Activated CD4-positive, alpha-beta T cell treated with anti-CD3 and anti-CD28 coated beads, Interleukin-2, Interleukin-6, amounts not matched to agents 100 ng/mL and 50 ng/mL, durations not matched to agents 16 hours and 8 hours (primary cell): ENCODE results near the gene MICAL2.

Experiments
- DNase-seq: peaks from one replicate; pipeline ENCODE4 v3.0.0-alpha.2; 2020

MICAL2 gene

GRCh38 chr11:12110201-12110713 is at the start of gene MICAL2:
Gene MICAL2, plus strand, starts transcription at chr11:12110590. Its CDS starts 51,566 bp downstream, at chr11:12162156.
- peak; percentile 94 for DNase-seq

DNA sequence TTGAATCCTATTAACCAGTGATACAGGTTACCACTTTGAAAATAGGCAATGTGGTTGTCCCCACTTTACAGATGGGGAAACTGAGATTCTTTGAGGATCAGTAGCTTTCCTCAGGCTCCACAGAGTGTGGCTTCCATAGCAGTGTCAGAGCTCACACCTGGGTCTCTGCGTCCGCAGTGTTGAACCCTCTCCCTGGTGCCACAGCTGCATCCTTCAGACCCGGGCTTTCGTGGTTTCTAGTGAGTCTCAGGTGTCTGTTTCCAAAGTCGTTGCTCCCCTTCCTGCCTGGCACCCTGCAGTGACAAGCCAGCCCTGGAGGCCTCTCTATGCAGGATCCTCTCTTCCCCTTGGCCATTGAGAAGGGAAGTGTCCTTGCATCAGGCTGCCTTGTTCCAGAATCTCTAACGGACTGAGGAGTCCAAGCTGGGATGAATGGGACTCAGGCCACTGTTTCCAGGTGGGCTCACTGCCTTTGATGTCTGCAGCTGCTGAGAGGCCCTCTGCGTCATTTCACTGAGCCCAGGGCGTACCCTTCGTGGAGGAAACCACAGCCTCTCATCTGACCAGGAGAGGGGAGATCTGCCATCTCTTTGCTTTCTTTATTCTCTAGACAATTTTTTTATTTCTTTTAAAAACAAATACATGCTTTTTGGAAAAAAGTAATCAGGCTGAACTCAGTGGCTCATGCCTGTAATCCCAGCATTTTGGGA is 48.4 kb upstream of the MICAL2 start:
- DNase-seq = no peak

GRCh38 chr11:12063251-12063650 is 47.1 kb upstream of the MICAL2 start:
- no peak for DNase-seq

GRCh38 chr11:12064136-12064953 is 46.0 kb upstream of the MICAL2 start:
- no peak for DNase-seq

GRCh38 chr11:12064954-12065280 is 45.5 kb upstream of the MICAL2 start:
- DNase-seq = no peak

DNA sequence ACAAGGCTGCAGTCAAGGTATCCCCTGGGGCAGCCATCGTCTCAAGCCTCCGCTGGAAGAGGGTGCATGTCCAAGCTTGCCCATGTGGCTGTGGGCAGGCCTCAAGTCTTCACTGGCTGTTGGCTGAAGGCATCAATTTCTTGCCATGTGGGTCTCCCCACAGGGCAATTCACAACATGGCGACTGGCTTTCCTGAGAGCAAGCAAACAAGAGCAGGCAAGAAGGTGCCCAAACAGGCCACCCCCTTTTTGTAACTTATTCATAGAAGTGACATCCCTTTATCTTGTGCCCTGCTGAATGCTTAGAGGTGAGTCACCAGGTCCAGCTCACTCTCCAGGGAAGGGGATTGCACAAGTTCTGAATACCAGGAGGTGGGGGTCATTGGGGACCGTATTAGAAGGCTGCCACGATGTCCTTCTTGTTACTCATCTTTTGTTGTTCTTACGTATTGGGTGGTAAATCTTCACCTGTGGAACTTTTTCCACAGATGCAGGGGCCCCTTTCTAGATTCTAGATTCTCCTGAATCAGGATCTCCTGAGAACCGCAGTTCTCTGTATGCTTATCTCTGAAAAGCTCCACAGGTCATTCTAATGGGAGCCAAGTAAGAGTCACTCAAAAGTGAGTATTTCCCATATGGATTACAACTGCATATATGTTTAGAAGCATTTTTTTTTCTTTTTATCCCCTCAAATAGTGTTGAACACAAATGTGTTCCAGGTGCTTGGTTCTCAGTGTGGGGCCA is 44.2 kb upstream of the MICAL2 start:
- DNase-seq = no peak

DNA sequence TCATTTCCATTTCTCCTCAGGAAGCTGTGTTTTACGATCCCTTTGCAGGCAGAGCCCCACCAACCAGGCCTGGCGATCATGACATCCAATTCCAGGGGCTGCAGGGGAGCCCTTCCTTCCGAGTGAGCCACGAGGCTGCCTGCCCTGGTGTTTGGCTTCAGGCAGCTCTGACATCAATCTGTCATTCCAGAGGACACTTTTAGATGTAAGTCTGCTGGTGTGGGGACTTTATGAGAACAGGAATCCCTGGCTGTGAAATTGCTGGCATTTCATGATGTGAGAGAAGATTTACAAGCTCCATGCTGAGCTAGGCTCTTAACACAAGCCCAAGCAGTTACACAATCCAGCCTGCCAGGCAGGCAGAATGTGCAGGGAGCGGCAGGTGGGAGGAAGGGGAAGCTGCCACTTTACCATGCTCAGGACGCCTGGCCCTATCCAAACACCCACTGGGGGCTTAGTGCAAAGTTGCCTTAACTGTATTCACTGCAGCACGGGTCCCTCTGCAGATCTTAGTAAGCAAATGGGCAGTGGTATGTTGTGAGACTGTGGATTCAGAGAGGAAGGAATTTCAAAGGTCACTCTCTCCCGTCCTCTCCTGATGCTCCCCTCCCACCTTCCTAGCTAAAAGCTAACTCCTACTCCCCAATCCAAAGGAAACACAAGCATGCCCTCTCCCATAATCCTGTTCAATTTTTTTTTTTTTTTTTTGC is 43.4 kb upstream of the MICAL2 start:
- DNase-seq = no peak

DNA sequence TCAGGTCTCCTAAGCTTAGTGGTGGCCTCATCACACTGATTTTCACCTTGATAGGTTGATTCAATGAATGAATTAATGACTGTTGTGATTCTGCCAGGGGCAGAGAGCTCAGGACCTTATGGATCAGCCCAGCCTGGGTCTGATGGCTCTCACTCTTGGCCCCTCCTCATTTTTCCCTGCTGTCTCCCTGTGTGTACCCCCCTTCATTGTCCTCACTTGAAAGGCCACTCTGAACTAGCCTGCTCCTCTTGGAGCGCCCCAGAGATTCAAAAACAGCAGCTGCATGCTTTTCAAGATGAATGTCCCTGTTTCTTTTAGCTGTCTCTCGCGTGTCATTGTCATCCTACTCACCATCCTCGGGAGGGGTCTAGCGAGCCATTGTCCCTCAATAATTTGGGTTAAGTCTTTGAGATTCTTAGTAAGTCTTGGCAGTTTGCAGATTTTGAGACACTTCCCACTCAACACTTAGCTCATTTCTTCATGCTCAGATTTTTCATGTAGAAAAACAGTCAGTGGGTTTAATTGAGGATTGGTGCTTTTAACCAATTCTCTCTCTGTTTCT is 42.5 kb upstream of the MICAL2 start:
- no peak for DNase-seq

GRCh38 chr11:12069066-12069676 is 41.2 kb upstream of the MICAL2 start:
- no peak for DNase-seq

DNA sequence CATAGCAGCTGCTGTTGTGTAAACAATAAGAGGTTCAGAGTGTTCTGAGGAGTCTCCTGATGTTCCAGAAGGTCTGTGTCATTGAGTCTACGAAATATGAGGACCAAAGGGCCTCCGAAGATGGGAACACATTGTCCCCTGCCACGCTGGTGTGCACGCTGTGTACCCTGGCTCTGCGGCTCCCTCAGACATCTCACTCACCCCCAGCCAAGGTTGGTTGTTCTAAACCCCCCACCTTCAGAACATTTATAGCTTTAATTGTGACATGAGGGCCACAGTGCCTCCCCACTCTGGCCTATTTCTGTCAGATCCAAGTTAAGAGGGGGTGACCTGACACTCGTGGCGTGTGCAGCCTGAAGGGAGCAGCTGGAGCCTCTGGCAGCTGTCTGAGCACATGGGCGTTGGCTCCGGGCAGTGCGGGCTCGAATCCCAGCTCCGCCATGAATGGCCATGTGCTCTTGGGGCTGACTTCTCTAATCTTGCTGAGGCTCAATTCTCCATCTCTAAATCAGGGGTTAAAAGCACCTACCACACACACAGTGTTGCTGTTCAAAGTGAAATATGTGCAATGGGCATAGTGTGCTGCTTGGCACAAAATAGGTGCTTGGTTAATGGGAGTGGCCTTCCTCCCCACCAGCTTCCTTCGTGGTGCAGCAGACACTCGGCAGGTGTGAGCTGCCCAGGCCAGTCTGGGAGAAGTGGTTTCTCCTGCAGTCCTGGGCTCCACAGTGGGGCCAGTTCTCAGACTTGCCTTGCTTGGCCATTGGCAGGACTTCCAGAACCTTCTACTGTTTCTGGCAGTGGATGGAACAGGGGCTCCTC is 39.7 kb upstream of the MICAL2 start:
- DNase-seq = no peak

GRCh38 chr11:12071574-12071973 is 38.8 kb upstream of the MICAL2 start:
- no peak for DNase-seq

DNA sequence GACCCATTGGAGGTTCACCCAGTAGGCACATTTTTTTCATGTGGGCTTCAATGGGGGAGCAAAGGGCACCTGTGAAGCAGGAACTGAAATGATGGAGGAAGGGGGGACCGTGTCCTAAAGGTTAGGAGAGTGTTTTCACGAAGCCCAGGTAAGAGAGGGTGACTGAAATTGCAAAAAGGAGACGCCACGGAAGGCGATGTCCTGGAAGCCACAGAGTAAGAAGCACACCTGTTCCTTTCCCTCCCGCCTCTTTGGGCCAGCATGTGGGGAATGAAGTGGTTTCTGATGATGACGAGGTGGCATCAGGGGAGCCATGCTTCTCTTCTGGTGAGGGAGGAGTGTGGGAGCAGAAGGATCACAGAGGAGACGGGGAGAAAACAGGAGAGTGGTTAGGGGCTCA is 37.0 kb upstream of the MICAL2 start:
- no peak for DNase-seq

DNA sequence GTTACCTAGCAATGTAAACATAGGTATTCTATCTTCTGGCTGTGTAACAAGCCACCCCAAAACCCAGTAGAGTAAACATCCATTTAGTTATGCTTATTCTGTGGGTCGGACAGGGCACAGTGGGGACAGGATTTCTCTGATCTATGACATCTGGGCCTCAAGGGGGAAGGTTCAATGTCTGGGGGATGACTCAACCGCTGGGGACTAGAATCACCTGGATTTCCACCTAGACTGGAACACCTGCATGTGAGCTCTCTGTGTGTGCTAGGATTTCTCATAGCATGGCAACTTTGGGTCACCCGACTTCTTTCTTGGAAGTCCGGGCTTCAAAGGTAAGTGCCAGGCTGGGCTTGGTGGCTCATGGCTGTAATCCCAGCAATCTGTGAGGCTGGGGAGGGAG is 36.5 kb upstream of the MICAL2 start:
- DNase-seq = no peak

DNA sequence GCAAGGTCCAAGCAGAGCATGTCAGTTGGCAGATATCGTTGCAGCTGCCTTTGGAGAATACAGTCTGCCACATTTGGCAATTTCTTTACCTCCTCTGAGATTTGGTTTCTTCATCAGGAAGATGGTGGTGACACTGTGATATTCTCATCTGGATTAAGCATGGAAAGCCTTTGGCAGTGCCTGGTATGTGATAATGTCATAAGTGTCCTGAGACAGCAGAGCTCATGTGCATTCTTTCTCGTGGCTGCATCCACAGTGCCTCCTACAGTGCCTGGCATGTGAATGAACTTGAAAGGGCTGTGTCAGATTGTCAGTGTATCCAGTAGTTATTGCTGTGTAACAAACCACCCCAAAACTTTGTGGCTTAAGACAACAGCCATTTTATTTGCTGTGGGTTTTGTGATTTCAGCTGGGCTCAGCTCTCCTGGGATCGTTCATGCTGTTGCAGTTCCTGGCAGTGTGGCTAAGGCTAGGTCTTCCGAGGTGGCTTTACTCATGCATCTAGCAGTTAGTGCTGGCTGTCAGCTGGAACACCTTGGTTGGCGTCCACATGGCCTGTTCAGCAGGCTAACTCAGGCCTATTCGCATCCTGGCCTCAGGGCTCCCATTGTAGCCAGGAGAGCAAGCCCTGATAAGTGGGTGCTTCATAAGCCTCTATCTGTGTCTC is 35.7 kb upstream of the MICAL2 start:
- no peak for DNase-seq

DNA sequence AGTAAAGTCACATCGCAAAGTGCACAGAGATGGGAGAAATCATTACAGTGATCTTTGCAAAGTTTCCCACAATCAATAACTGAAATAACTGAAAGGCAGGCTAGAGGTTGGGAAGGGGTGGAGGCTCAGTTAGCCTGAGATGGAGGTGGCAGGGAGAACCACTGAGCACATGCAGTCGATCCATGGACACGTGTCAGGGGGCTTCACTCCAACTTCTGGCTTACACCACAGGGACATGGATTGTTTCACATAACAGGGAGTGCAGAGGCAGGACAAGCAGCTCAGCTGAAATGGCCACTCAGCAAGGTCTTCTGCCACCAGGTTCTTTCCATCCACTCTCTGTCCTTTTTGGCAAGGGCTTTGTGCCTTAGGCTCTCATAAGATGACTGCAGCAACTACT is 35.1 kb upstream of the MICAL2 start:
- DNase-seq = no peak

DNA sequence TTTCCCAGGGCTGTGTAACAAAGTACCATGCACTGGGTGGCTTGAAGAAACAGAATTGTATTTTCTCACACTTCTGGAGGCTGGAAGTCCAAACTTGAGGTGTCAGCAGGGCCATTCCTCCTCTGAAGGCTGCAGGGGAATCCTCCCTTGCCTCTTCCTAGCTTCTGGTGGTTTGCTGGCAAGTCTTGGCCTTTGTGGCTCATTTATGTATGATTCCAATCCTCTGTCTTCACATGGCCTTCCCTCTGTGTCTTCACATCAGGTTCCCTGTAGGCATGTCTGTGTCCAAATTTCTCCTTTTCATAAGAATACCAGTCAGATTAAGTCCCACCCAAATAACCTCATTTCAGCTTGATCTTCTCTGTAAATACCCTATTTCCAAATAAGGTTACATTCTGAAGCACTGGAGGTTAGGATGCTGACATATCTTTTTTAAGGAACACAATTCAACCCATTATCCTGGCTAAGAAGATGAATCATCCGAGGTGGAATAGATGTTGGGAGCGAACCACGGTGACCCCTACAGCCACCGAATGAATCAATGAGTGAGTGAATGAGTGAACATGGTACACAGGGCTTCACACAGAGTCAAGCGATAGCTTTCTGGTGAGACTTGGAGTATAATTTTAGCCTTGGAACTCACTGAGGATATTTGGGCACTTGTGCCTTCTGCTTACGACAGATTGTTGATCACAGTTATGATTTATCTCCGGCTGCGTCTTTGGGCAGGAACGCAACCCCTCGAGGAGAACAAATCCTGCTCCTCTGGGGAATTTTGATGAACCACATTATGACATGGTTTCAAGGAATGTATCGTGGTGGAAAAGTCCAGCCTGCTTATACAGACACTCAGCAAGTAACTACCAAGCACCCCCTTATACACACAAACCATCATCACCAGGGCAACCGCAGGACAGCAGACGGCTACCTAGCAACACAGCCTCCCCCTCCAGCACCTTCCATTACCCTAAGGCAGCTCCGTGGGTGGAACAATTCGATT is 34.3 kb upstream of the MICAL2 start:
- no peak for DNase-seq

DNA sequence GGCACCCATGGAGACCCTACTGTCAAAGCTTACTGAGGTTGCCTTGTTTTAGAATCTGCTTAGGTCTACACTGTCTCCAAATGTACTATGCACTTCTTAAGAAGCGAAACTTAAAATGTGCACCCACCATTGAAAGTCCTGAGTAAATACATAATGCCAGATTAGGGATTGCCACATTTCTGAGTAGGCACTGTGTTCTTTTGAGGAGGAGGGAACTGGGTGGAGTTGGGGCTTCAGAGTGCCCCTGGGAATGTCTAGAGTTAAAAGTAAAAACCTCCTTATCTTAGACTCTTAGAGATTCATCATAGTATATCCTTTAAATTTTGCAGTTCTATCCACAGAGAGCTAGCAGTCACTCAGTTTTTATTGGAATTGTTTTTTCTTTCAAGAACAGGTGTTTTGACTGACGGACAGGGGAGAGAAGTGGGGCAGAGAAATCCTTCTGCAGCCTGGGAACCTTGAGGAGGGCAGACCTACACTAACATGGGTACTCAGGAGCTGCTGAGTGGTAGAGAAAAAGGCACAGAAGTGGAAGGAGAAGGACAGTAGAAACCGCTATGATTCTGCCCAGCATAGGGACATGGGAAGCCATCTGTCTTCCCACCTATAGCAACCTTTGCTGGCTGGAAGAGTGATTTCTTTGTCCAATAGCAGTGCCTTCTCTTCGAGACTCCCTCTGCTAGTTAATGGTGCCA is 33.4 kb upstream of the MICAL2 start:
- no peak for DNase-seq

DNA sequence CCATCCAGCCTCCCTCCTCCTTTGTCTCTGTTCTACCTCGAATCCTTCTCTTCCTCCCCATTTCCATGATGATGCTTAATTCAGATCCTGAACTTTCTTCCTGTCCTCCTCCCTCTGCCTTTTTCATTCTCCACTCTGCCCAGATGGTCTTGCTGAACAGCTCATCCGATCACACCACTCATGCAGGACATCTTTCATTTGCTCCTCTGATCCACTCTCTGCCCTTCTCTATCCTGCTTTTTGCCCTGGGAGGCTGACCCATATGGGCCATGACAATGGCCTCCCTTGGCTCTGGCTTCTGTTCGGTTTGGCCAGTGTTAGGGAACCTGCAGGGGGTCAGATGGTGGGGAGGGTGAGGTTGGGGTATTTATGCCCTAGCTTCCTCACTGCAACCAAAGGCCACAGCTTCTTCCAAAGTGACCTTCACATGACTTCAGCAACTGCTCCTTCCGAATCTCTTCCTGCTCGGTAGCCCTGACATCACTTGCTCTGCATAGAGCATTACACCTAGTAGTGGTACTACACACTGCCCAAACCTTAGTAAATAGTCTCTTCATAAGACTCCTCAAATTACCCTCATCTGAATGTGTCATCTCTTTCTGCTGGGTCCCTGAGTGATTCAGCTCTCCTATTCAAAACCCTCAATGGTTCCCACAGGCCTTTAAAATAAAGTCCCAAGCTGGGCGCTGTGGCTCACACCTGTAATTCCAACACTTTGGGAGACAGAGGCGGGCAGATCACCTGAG is 32.7 kb upstream of the MICAL2 start:
- no peak for DNase-seq
